HEK293 (cell line): ENCODE results near the gene WDCP.

Experiments
- CTCF ChIA-PET: fragments of 350-600 bp; formaldehyde crosslinking; extraction: SDS; loops from one replicate; lab custom pipeline; 2021; ENCODE audit warnings: antibody characterized with exemption; lab: Yijun Ruan, JAX
- POLR2A ChIA-PET: fragments of 300-600 bp; formaldehyde crosslinking; extraction: SDS; loops from one replicate; lab custom pipeline; 2020; ENCODE audit warnings: antibody characterized with exemption, inconsistent platforms; lab: Yijun Ruan, JAX
- H3K27ac ChIP-seq: fragments of 200-500 bp; sonication (Bioruptor generic); 2 replicates; pipeline ENCODE4 v1.5.1; 2014; ENCODE audit warnings: low read depth, low read length, control low read depth, inconsistent platforms; ENCODE audit errors: extremely low read depth
- H3K36me3 ChIP-seq, 2 experiments: fragments of 200-500 bp in 1 of 2; sonication (Bioruptor generic) in 1 of 2; 1 replicate in 1 of 2; 2 replicates in 1 of 2; pipeline ENCODE4 v1.5.1; 2014 to 2017; ENCODE audit warnings: inconsistent platforms in 2 of 2, low read length in 2 of 2; ENCODE audit not compliant: control insufficient read depth in 2 of 2, insufficient read depth in 1 of 2
- H3K4me1 ChIP-seq: fragments of 200-500 bp; sonication (Bioruptor generic); 2 replicates; pipeline ENCODE4 v1.5.1; 2014; ENCODE audit warnings: mild to moderate bottlenecking, low read length, inconsistent platforms; ENCODE audit not compliant: control insufficient read depth, insufficient read depth
- H3K4me3 ChIP-seq: 2 replicates; pipeline ENCODE4 v1.5.1; 2011; ENCODE audit warnings: low read depth, mild to moderate bottlenecking, control low read depth, low read length, moderate library complexity
- H3K9me3 ChIP-seq: fragments of 200-500 bp; sonication (Bioruptor generic); 2 replicates; pipeline ENCODE4 v1.5.1; 2014; ENCODE audit warnings: low read depth, low read length, inconsistent platforms; ENCODE audit not compliant: control insufficient read depth, insufficient read depth
- KLF16 ChIP-seq: fragments of 450-650 bp; formaldehyde crosslinking; IDR thresholded peaks from 2 replicates; pipeline ENCODE4 v1.5.1; 2017; ENCODE audit warnings: missing biosample characterization, missing genetic modification characterization
- KLF17 ChIP-seq: fragments of 450-650 bp; formaldehyde crosslinking; IDR thresholded peaks from 2 replicates; pipeline ENCODE4 v1.5.1; 2016; ENCODE audit warnings: missing biosample characterization, missing genetic modification characterization
- PRDM1 ChIP-seq: fragments of 450-650 bp; formaldehyde crosslinking; IDR thresholded peaks from 2 replicates; pipeline ENCODE4; 2016; ENCODE audit warnings: missing biosample characterization, missing genetic modification characterization
- SALL2 ChIP-seq: fragments of 450-650 bp; formaldehyde crosslinking; IDR thresholded peaks from 2 replicates; pipeline ENCODE4 v1.5.0; 2017; ENCODE audit warnings: missing biosample characterization, mild to moderate bottlenecking, missing genetic modification characterization, borderline replicate concordance
- SP3 ChIP-seq: fragments of 450-650 bp; formaldehyde crosslinking; IDR thresholded peaks from 2 replicates; pipeline ENCODE4 v1.5.1; 2016; ENCODE audit warnings: missing biosample characterization, missing genetic modification characterization
- TRIM28 ChIP-seq: IDR thresholded peaks from 2 replicates; pipeline ENCODE4 v1.6.1; 2011; ENCODE audit warnings: low read length, control low read depth, borderline replicate concordance
- YY1 ChIP-seq: fragments of 450-650 bp; formaldehyde crosslinking; IDR thresholded peaks from 2 replicates; pipeline ENCODE4 v1.5.1; 2018; ENCODE audit warnings: missing biosample characterization, missing genetic modification characterization
- YY2 ChIP-seq: fragments of 450-650 bp; formaldehyde crosslinking; IDR thresholded peaks from 2 replicates; pipeline ENCODE4 v1.5.1; 2016; ENCODE audit warnings: missing biosample characterization, missing genetic modification characterization
- ZBTB11 ChIP-seq: fragments of 450-650 bp; formaldehyde crosslinking; conservative IDR thresholded peaks from 2 replicates; pipeline ENCODE4 v1.5.1; 2016; ENCODE audit warnings: low read depth, missing biosample characterization, missing genetic modification characterization
- ZBTB7A ChIP-seq: fragments of 450-650 bp; formaldehyde crosslinking; IDR thresholded peaks from 2 replicates; pipeline ENCODE4 v1.5.1; 2016; ENCODE audit warnings: low read depth, missing biosample characterization, missing genetic modification characterization
- ZNF114 ChIP-seq: fragments of 450-650 bp; formaldehyde crosslinking; IDR thresholded peaks from 2 replicates; pipeline ENCODE4 v1.5.0; 2017; ENCODE audit warnings: missing biosample characterization, missing genetic modification characterization
- ZNF133 ChIP-seq: fragments of 450-650 bp; formaldehyde crosslinking; IDR thresholded peaks from 2 replicates; pipeline ENCODE4 v1.5.1; 2016; ENCODE audit warnings: missing biosample characterization, missing genetic modification characterization
- ZNF146 ChIP-seq: fragments of 450-650 bp; formaldehyde crosslinking; IDR thresholded peaks from 2 replicates; pipeline ENCODE4 v1.5.1; 2016; ENCODE audit warnings: missing biosample characterization, missing genetic modification characterization
- ZNF274 ChIP-seq, 2 experiments: fragments of 200-500 bp in 1 of 2; fragments of 450-650 bp in 1 of 2; sonication (Bioruptor generic) in 1 of 2; formaldehyde crosslinking in 1 of 2; IDR thresholded peaks; 2 replicates each; pipeline versions ENCODE4 v1.5.1 to v1.6.1; 2014 to 2016; ENCODE audit warnings: borderline replicate concordance in 1 of 2, inconsistent platforms in 1 of 2, low read length in 1 of 2, missing biosample characterization in 1 of 2, missing genetic modification characterization in 1 of 2
- ZNF335 ChIP-seq: fragments of 450-650 bp; formaldehyde crosslinking; conservative IDR thresholded peaks from 2 replicates; pipeline ENCODE4 v1.5.1; 2016; ENCODE audit warnings: missing biosample characterization, missing genetic modification characterization
- ZNF423 ChIP-seq: fragments of 450-650 bp; formaldehyde crosslinking; IDR thresholded peaks from 2 replicates; pipeline ENCODE4 v1.5.1; 2016; ENCODE audit warnings: missing biosample characterization, missing genetic modification characterization
- ZNF560 ChIP-seq: fragments of 450-650 bp; formaldehyde crosslinking; IDR thresholded peaks from 2 replicates; pipeline ENCODE4 v1.5.1; 2017; ENCODE audit warnings: missing biosample characterization, missing genetic modification characterization, borderline replicate concordance
- ZNF610 ChIP-seq: fragments of 450-650 bp; formaldehyde crosslinking; IDR thresholded peaks from 2 replicates; pipeline ENCODE4 v1.5.1; 2016; ENCODE audit warnings: missing biosample characterization, missing genetic modification characterization, borderline replicate concordance
- ZNF629 ChIP-seq: fragments of 450-650 bp; formaldehyde crosslinking; IDR thresholded peaks from 2 replicates; pipeline ENCODE4 v1.5.1; 2017; ENCODE audit warnings: missing biosample characterization, missing genetic modification characterization
- ZNF639 ChIP-seq: fragments of 450-650 bp; formaldehyde crosslinking; IDR thresholded peaks from 2 replicates; pipeline ENCODE4 v1.5.1; 2016; ENCODE audit warnings: missing biosample characterization, missing genetic modification characterization
- ZNF654 ChIP-seq: fragments of 450-650 bp; formaldehyde crosslinking; IDR thresholded peaks from 2 replicates; pipeline ENCODE4 v1.5.1; 2016; ENCODE audit warnings: low read depth, missing biosample characterization, missing genetic modification characterization
- ZNF664 ChIP-seq: fragments of 450-650 bp; formaldehyde crosslinking; IDR thresholded peaks from 2 replicates; pipeline ENCODE4 v1.5.1; 2016; ENCODE audit warnings: missing biosample characterization, missing genetic modification characterization
- ZNF692 ChIP-seq: fragments of 450-650 bp; formaldehyde crosslinking; IDR thresholded peaks from 2 replicates; pipeline ENCODE4 v1.5.1; 2016; ENCODE audit warnings: missing biosample characterization, missing genetic modification characterization
- ZNF76 ChIP-seq: fragments of 450-650 bp; formaldehyde crosslinking; IDR thresholded peaks from 2 replicates; pipeline ENCODE4; 2016; ENCODE audit warnings: low read depth, missing biosample characterization, missing genetic modification characterization, borderline replicate concordance
- ZNF837 ChIP-seq: fragments of 450-650 bp; formaldehyde crosslinking; IDR thresholded peaks from 2 replicates; pipeline ENCODE4 v1.5.1; 2016; ENCODE audit warnings: missing biosample characterization, missing genetic modification characterization

WDCP gene

GRCh38 chr2:24077535-24077877 is 30.3 kb upstream of the WDCP start:
- Histone ChIP-seq H3K27ac (peak overlapping the region; percentile 47; the same call in 1 of the 2 replicates), H3K4me1 (peaks cover 7% of the 10 kb centered on the region; the same call in 1 of the 2 replicates), H3K9me3 (no peaks in the 10 kb centered on the region), H3K36me3 (peaks cover 15 to 53% of the 10 kb centered on the region in 2 experiments), H3K4me3 (peak overlapping the region; percentile 95)
- ChIA-PET POLR2A (interaction anchor here (0.6 to 2.3 kb wide), 6 partner anchors 19 to 253 kb away, joined by 3 to 41 read pairs (median 8); partner anchors contain the start of genes ATAD2B and WDCP), CTCF (interaction anchor here (0.6 kb wide), 1 partner anchor 152 kb away, joined by 4 read pairs; no protein-coding TSS in a partner anchor)
- TF ChIP-seq ZNF692 (tag by site-specific recombination): no peak
- no peak for TF ChIP-seq SALL2 (tag by site-specific recombination)
- peak; percentile 35; the same call in 1 of the 2 replicates for TF ChIP-seq ZNF335 (tag by site-specific recombination)
- no peak for TF ChIP-seq ZNF146 (tag by site-specific recombination)
- no peak for TF ChIP-seq ZBTB11 (tag by site-specific recombination)
- TF ChIP-seq PRDM1 (tag by site-specific recombination): peak; percentile 29; the same call in 1 of the 2 replicates

GRCh38 chr2:24076849-24077534 is 29.8 kb upstream of the WDCP start:
- ChIA-PET POLR2A (interaction anchor here (0.5 to 2.3 kb wide), 24 partner anchors 8 to 1299 kb away, joined by 3 to 41 read pairs (median 4); partner anchors contain the start of genes ATAD2B, FAM228B, ITSN2 and TP53I3), CTCF (interaction anchor here (0.6 to 1.0 kb wide), 4 partner anchors 55 to 297 kb away, joined by 3 to 4 read pairs (median 4); partner anchors contain the start of gene ATAD2B)
- H3K9me3 ChIP-seq: no peaks in the 10 kb centered on the region
- peaks cover 15 to 53% of the 10 kb centered on the region in 2 experiments for H3K36me3 ChIP-seq
- peak overlapping the region; percentile 95 for H3K4me3 ChIP-seq
- peak overlapping the region; percentile 47; the same call in 1 of the 2 replicates for H3K27ac ChIP-seq
- peaks cover 7% of the 10 kb centered on the region; the same call in 1 of the 2 replicates for H3K4me1 ChIP-seq
- TF ChIP-seq ZNF610 (tag by site-specific recombination): no peak
- TF ChIP-seq ZNF114: no peak
- TF ChIP-seq ZNF629: no peak
- no peak for TF ChIP-seq KLF16 (tag by site-specific recombination)
- TF ChIP-seq ZNF639 (tag by site-specific recombination): no peak
- no peak for TF ChIP-seq ZNF664 (tag by site-specific recombination)
- no peak for TF ChIP-seq ZNF133
- no peak for TF ChIP-seq ZBTB7A (tag by site-specific recombination)
- TF ChIP-seq ZNF274 (IDR thresholded peaks at IDR 0.05; ENCODE audit: low read length): no peak
- TF ChIP-seq ZNF274 (tag by site-specific recombination; IDR thresholded peaks at IDR 0.05; ENCODE audit: borderline replicate concordance): no peak
- no peak for TF ChIP-seq YY1
- TF ChIP-seq KLF17: 0 out of 2 replicates have a peak, but pooled peaks have one; percentile 22
- no peak for TF ChIP-seq YY2 (tag by site-specific recombination)
- no peak for TF ChIP-seq ZNF837
- TF ChIP-seq ZNF76 (tag by site-specific recombination): no peak
- peak; percentile 37 for TF ChIP-seq SP3 (tag by site-specific recombination)
- TF ChIP-seq ZNF654: no peak
- TF ChIP-seq TRIM28: no peak
- TF ChIP-seq ZNF423 (tag by site-specific recombination): no peak
- no peak for TF ChIP-seq ZNF560
